ENCODE measurements around the gene PFKM. TPM values are rescaled to one million over a fixed set of nuclear protein-coding genes. Genes with fewer than 3 reads are reported as not detected.

The PFKM gene
- total RNA-seq, 1 experiment from 2014 or later, result 92.4 TPM

DNA sequence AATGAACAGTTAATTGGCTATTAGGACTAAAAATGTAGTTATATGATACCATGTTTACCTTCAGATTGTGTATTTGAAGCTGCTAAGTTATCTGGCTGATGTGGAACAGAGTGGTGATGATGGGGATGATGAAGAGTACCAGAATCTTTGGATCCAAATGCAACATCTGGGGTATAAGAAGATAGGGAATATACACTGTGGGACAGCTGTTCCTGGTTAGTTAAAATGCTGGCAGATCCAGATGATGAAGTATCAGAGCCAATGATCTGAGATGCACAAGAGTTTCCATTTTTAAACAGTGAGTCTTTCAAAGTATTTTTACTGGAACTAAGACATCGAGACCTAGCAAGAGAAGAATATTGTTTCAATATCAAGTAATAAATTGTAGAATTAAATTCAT is 44.9 kb upstream of the PFKM start:
- Histone ChIP-seq H2BK20ac (ENCODE audit: low read depth, low read length, poor library complexity, severe bottlenecking) (no peak overlapping the region), H3K27me3 (ENCODE audit: insufficient read depth, low read length) (no peaks in the 10 kb centered on the region), H3K4me1 (ENCODE audit: insufficient read depth, low read length) (no peaks in the 10 kb centered on the region), H4K5ac (ENCODE audit: insufficient read length, low read depth, low read length) (no peak overlapping the region), H3K27ac (ENCODE audit: insufficient read length, low read depth, low read length) (no peak overlapping the region), H3T11ph (ENCODE audit: low read length) (no peak overlapping the region), H3K9ac (ENCODE audit: extremely low read depth, insufficient read length, low read length) (no peak overlapping the region), H3K79me1 (ENCODE audit: insufficient read depth, low read depth, low read length, poor library complexity, severe bottlenecking) (no peaks in the 10 kb centered on the region), H3K18ac (ENCODE audit: insufficient read length, low read depth, low read length) (no peak overlapping the region), H3K14ac (ENCODE audit: insufficient read depth, low read length) (no peak overlapping the region), H2AFZ (ENCODE audit: low read length) (no peak overlapping the region), H4K8ac (replicated peaks; ENCODE audit: insufficient read length, low read depth, low read length) (no peak overlapping the region), H3K23me2 (ENCODE audit: insufficient read length, low read depth, low read length, poor library complexity, severe bottlenecking) (no peaks in the 10 kb centered on the region), H2BK5ac (ENCODE audit: insufficient read length, low read length) (no peak overlapping the region), H2BK12ac (ENCODE audit: insufficient read length, low read depth, low read length) (no peak overlapping the region), H4K20me1 (ENCODE audit: control insufficient read depth, insufficient read depth, insufficient read length) (no peaks in the 10 kb centered on the region), H3K9me3 (ENCODE audit: control insufficient read depth, low read depth, low read length) (no peaks in the 10 kb centered on the region), H3K23ac (ENCODE audit: insufficient read length, low read depth, low read length) (no peak overlapping the region), H3K4ac (ENCODE audit: low read depth, low read length) (no peak overlapping the region), H3K56ac (ENCODE audit: insufficient read length, low read depth, low read length) (no peak overlapping the region), H3K79me2 (ENCODE audit: insufficient read depth, low read length) (no peaks in the 10 kb centered on the region), H2BK15ac (ENCODE audit: low read depth, low read length) (no peak overlapping the region), H2BK120ac (ENCODE audit: low read depth, low read length, poor library complexity, severe bottlenecking) (no peak overlapping the region), H2AK5ac (ENCODE audit: insufficient read length, low read length) (no peak overlapping the region), H4K91ac (ENCODE audit: insufficient read length, low read depth, low read length) (no peak overlapping the region), H3K4me2 (ENCODE audit: insufficient read depth, insufficient read length, low read length) (no peak overlapping the region)
- H3K36me3 Mint-ChIP-seq (ENCODE audit: insufficient read depth in 1 of 3, low read depth in 3 of 3), result peaks cover 12 to 45% (median 35%) of the 10 kb centered on the region in 3 experiments
- H3K27ac Mint-ChIP-seq, result no peak overlapping the region
- DNase-seq, result no peak
- no peaks in the 10 kb centered on the region for H3K9me3 Mint-ChIP-seq
- no peaks in the 10 kb centered on the region for H3K4me1 Mint-ChIP-seq
- no peaks in the 10 kb centered on the region for H3K27me3 Mint-ChIP-seq (ENCODE audit: low read depth)
- TF ChIP-seq, protein P1, sequence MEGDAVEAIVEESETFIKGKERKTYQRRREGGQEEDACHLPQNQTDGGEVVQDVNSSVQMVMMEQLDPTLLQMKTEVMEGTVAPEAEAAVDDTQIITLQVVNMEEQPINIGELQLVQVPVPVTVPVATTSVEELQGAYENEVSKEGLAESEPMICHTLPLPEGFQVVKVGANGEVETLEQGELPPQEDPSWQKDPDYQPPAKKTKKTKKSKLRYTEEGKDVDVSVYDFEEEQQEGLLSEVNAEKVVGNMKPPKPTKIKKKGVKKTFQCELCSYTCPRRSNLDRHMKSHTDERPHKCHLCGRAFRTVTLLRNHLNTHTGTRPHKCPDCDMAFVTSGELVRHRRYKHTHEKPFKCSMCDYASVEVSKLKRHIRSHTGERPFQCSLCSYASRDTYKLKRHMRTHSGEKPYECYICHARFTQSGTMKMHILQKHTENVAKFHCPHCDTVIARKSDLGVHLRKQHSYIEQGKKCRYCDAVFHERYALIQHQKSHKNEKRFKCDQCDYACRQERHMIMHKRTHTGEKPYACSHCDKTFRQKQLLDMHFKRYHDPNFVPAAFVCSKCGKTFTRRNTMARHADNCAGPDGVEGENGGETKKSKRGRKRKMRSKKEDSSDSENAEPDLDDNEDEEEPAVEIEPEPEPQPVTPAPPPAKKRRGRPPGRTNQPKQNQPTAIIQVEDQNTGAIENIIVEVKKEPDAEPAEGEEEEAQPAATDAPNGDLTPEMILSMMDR (conservative IDR thresholded peaks at IDR 0.05), result no peak
- WGBS (ENCODE audit: extremely low coverage, insufficient read length, low lambda C conversion rate), result no CpG with 5 or more reads among the region's 1 CpG
- no peak overlapping the region for H3K4me3 Mint-ChIP-seq
